Posterior vena cava (tissue), 2 donors: ENCODE data around the gene GLDN. TPM values are rescaled to one million over a fixed set of nuclear protein-coding genes. Genes with fewer than 3 reads are reported as not detected.

Source experiments
- DNase-seq: peaks from one replicate; pipeline ENCODE4 v3.0.0-alpha.2; 2020; ENCODE audit warnings: low spot score
- intact Hi-C, 2 donors: fragments of 100-400 bp; cut with DNase I; formaldehyde crosslinking; loops; one replicate each; pipeline versions ENCODE4 v1.14.1 to v1.14.2; 2022 to 2023
- total RNA-seq, 2 donors: library from RNA; stranded (reverse); fragmentation: NEBNext Ultra II Directional; extraction: Animal tissue kit (Norgen Biotek cat#: 25700); gene quantifications; one replicate each; pipeline ENCODE4 v1.2.1, GENCODE V29; 2021
- donor health status: DM: yes; HTN: yes; CAD: no.
- donor health status: DM: yes; HTN: yes; CAD: no.

Gene GLDN
- total RNA-seq, 2 donors from 2014 or later, result 8.1 to 10.1 TPM

DNA sequence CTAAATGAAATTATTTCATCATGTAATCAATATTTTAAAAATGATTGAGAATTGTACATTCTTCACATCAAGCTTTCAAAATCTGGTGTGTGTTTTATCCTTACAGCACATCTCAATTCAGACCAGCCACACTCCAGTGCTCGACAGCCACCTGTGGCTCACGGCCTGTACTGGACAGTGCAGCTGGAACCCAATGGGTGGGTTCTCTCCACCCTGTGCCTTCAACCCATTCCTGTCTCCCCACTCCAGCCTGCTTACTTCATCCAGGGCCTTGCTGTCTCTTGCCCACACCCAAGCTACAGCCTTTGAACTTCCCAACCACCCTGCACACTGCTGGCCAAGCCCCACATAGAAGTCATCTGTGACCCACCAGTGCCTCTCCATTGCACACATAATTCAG, 20.6 kb upstream of the GLDN start:
- intact Hi-C loops, result no loop called here
- DNase-seq, result no peak

GRCh38 chr15:51321316-51321715, 20.1 kb upstream of the GLDN start:
- DNase-seq, result no peak
- intact Hi-C loops, result no loop called here

DNA sequence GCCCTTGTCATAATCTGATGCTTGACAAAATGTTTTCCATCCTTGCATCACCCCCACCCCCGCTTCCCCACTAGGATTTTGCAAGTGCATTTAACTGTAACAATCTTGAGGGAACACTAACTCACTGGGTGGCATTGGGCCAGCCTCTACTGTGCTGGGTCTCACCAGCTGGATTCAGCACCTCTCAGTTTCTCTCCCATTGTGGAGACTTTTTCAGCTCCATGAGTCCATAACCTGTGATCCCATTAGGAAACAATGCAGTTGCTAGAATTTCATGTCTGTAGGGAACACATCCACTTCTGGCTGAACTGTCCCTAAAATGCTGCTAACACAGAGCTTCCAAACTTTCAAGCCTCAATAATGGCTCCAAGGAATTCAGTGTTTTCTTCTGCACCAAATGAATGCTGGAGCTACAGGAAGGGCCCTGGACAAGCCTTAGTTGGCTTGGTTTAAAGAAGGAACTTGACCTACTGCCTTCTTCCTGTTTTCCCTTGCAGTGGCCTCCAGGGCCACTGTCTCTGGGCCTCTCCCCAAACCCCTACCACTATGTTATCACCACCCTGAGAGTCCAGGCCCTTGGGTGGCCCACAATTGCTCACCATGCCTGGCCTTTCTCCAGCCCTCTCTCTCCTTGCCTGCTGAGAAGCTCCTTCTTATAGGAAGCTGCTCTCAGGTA, 18.7 kb upstream of the GLDN start:
- intact Hi-C loops, result no loop called here
- peak; percentile 93 for DNase-seq

GRCh38 chr15:51323749-51324148, 17.7 kb upstream of the GLDN start:
- no peak for DNase-seq
- intact Hi-C loops, result no loop called here

GRCh38 chr15:51325167-51325566, 16.3 kb upstream of the GLDN start:
- DNase-seq, result no peak
- intact Hi-C loops, result no loop called here

GRCh38 chr15:51327081-51327480, 14.4 kb upstream of the GLDN start:
- intact Hi-C loops, result no loop called here
- DNase-seq, result no peak

GRCh38 chr15:51328926-51329325, 12.5 kb upstream of the GLDN start:
- DNase-seq, result no peak
- intact Hi-C loops, result no loop called here

DNA sequence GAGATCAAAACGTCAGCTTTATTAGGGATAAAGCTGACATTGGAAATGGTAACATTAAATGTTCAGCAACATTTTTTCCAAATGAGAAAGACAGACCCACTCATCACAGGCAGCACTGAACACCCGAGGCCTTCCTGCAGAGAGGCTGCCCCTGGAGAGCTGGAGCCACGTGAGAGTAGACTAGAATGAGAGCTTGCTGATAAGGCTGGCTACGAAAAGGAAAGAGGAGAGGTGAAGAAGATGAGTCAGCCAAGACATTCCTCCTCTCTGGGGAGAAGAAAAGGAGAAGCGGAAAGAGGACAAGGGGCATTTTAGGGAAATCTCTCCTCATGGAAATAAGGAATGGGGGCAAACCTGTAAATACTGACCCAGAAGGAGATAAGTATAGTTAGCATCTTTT, 10.3 kb upstream of the GLDN start:
- DNase-seq, result no peak
- intact Hi-C loops, result no loop called here

DNA sequence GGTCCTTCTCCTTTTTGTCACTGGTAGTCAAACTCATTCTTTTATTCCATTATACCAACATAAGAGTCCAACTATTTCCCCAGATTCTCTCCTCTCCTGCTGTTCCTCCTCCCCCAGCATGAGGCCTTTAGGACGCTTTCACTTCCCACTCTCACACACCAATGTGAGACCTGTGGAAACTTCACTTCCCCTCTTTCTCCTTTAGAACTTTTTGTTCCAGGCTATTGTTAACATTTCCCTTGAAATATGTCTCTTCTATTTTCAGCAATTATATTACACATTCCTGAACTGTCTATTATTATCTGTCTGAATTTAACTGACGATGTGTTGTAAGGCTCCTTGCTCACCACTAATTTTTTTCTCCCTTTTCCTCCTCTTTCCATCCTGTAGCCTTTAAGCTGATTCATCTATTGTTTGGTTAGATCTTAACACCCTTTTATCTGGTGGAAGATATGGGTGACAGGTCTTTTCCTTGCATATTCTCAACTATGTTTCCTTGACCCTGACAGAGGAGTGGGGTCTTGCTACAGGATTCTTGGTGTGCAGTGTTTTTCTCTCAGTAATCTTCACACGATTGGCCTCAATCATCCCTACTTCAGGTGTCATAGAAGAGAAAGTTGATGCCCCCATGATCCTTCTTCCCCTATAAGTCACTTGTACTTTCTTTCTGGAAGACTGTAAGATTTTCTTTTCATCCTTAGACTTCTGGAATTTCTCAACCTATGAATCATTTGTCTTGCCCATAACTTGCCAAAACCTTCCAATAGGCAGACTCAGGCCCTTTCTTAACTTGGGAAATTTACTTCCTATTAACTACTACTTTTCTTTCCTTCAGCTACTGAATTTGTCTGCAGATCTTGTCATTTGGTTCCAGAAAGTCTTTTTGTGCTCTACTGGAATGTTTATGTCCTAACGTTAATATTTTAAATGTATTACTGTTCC, 9.0 kb upstream of the GLDN start:
- intact Hi-C loops, result no loop called here

GRCh38 chr15:51333571-51333970, 7.9 kb upstream of the GLDN start:
- intact Hi-C loops, result no loop called here
- DNase-seq, result no peak

More for the DNA sequence above, 9.0 kb upstream of the GLDN start:
- DNase-seq, result no peak

DNA sequence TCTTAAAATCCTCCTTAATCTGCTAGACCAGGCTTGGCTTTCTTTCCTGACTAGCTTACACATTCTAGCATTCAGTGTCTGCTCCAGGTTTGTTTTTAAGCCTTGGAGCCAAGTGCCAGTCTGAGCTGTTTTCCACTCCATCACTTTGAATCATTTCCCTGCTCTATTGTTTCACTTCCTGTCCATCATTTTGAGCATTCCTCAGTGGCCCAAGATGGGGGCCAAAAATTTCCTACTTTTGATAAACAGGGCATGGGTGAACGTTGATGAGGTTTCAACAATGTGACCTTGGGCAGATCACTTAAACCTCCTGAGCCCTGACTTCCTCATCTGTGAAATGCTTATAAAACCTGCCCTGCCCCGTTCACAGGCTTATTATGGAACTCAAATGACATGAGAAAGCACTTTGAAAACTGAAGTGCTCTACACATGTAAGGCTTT, 7.4 kb upstream of the GLDN start:
- no peak for DNase-seq
- intact Hi-C loops, result no loop called here

GRCh38 chr15:51335087-51335486, 6.4 kb upstream of the GLDN start:
- intact Hi-C loops, result no loop called here
- no peak for DNase-seq

GRCh38 chr15:51335538-51336410, 5.7 kb upstream of the GLDN start:
- intact Hi-C loops, result no loop called here
- no peak for DNase-seq

GRCh38 chr15:51338496-51338895, 3.0 kb upstream of the GLDN start, which contains the start of gene CYP19A1:
TSS of gene CYP19A1 (minus strand) at chr15:51338596. CDS start at chr15:51242912, 95,684 bp downstream.
- intact Hi-C loops, result no loop called here
- DNase-seq, result no peak

GRCh38 chr15:51342227-51342999, 958 bp downstream of the GLDN start:
- DNase-seq, result no peak
- intact Hi-C loops, result no loop called here

GRCh38 chr15:51343466-51343865, 2.0 kb downstream of the GLDN start:
- no peak for DNase-seq
- intact Hi-C loops, result no loop called here

DNA sequence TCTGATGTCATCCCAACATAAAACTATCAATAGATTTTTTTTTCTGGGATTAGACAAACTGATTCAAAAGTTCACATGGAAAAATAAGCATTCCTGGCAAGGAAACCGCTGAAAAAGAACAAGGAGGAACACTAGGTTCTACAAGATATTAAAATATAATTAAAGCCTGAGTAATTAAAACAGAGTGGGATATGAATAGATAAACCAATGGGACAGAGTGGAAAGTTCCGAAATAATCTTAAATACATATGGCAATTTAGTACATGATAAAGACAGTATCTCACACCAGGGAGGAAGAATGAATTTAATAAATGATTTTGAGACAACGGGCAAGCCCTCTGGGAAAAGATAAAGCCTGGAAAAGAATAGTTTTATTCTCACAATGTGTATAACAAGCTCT, 4.7 kb downstream of the GLDN start:
- intact Hi-C loops, result no loop called here
- no peak for DNase-seq

GRCh38 chr15:51348688-51349087, 7.2 kb downstream of the GLDN start:
- intact Hi-C loops, result no loop called here

More at GRCh38 chr15:51348688-51349087, 7.2 kb downstream of the GLDN start:
- DNase-seq, result no peak
